Right lobe of liver (tissue), 6 donors: Measurements from ENCODE around the gene PDCD1. TPM values are rescaled to one million over a fixed set of nuclear protein-coding genes. Genes with fewer than 3 reads are reported as not detected.

ENCODE experiments used
- ATAC-seq, 4 donors: fragments of 200-7000 bp; cut with Tn5 transposase; one replicate each; pipeline ENCODE4 v1.9.1; 2020; ENCODE audit warnings: mild to moderate bottlenecking in 4 of 4, moderate library complexity in 4 of 4
- DNase-seq, 3 donors: peaks; one replicate each; pipeline ENCODE4 v3.0.0-alpha.2; 2020
- H3K27ac ChIP-seq, 3 donors: fragments of 200-600 bp; one replicate each; pipeline ENCODE4 v1.8.0; 2022
- H3K27me3 ChIP-seq, 2 donors: fragments of 200-600 bp; one replicate each; pipeline ENCODE4 v1.8.0; 2022
- H3K36me3 ChIP-seq, 4 donors: fragments of 200-600 bp; sonication (generic) in 1 of 4; one replicate each; pipeline versions ENCODE4 v1.5.1 to v1.8.0; 2017 to 2022; ENCODE audit warnings: control low read depth in 1 of 4
- H3K4me1 ChIP-seq, 4 donors: fragments of 200-600 bp; sonication (generic) in 1 of 4; one replicate each; pipeline versions ENCODE4 v1.5.1 to v1.8.0; 2017 to 2022; ENCODE audit warnings: control low read depth in 1 of 4
- H3K4me3 ChIP-seq, 3 donors: fragments of 200-600 bp; one replicate each; pipeline ENCODE4 v1.8.0; 2022
- H3K9me3 ChIP-seq, 4 donors: fragments of 200-600 bp; sonication (generic) in 1 of 4; one replicate each; pipeline versions ENCODE4 v1.5.1 to v1.8.0; 2017 to 2022; ENCODE audit warnings: control low read depth in 1 of 4
- CTCF ChIP-seq, 4 donors: fragments of 200-600 bp in 3 of 4; fragments of 450-650 bp in 1 of 4; IDR thresholded peaks; one replicate each; pipeline versions ENCODE4 v1.5.1 to v1.8.0; 2016 to 2022; ENCODE audit warnings: antibody characterized with exemption in 4 of 4, mild to moderate bottlenecking in 2 of 4
- POLR2A ChIP-seq: fragments of 450-650 bp; IDR thresholded peaks from one replicate; pipeline ENCODE4 v1.6.1; 2017; ENCODE audit warnings: antibody characterized with exemption, mild to moderate bottlenecking
- WGBS: methylation state at CpG from one replicate; pipeline ENCODE4 v1.1.6; 2018; ENCODE audit warnings: low coverage, low lambda C conversion rate; ENCODE audit not compliant: insufficient coverage; ENCODE audit errors: missing lambda C conversion rate; 5-methylcytosine and 5-hydroxymethylcytosine counted together
- intact Hi-C, 2 donors: fragments of 100-400 bp; cut with DNase I; formaldehyde crosslinking; loops; one replicate each; pipeline versions ENCODE4 v1.11.2 to v1.14.1; 2022
- total RNA-seq, 6 experiments: library from RNA; depleted of rRNA in 2 of 6; stranded (reverse); fragments of >200 nt in 2 of 6; fragmentation: NEBNext Ultra II Directional in 3 of 6; extraction: Animal tissue kit (Norgen Biotek cat#: 25700) in 3 of 6; gene quantifications; one replicate each; pipeline versions ENCODE4 v1.1.0 to v1.2.4, GENCODE V29; 2016 to 2023
- donor health status: DM: no; HTN: yes; CAD: no.
- donor health status: DM: no; HTN: no; CAD: no.
- donor health status: DM: no; HTN: no; CAD: no.
- donor health status: DM: no; HTN: yes; CAD: no.
- donor health status: DM: no; HTN: yes; CAD: no.

PDCD1 gene
- total RNA-seq, 6 experiments from 2014 or later, result 0.19 to 0.61 (median 0.20) TPM; not detected in 3

GRCh38 chr2:241892299-241893137, 33.8 kb upstream of the PDCD1 start:
- no peak for TF ChIP-seq CTCF (IDR thresholded peaks at IDR 0.05)
- TF ChIP-seq POLR2A, result no peak
- Histone ChIP-seq H3K27me3 (no peaks in the 10 kb centered on the region), H3K36me3 (no peaks in the 10 kb centered on the region), H3K4me1 (peaks cover 0 to 24% (median 8%) of the 10 kb centered on the region in 4 donors), H3K27ac (peak overlapping the region in 2 of 3 donors; percentile 44 to 70), H3K9me3 (no peaks in the 10 kb centered on the region), H3K4me3 (no peak overlapping the region)
- ATAC-seq (peak in 2 of 4 donors; percentile 19 to 34), DNase-seq (peak in 2 of 3 donors; percentile 61 to 67)
- WGBS, result 55% methylated on average over 5 of the region's 22 CpGs
- intact Hi-C loops, result no loop called here

GRCh38 chr2:241891988-241892298, 33.2 kb upstream of the PDCD1 start:
- ATAC-seq (peak in 3 of 4 donors; percentile 30 to 62 (median 57)), DNase-seq (no peak)
- Histone ChIP-seq H3K9me3 (no peaks in the 10 kb centered on the region), H3K27ac (peak overlapping the region in 2 of 3 donors; percentile 44 to 70), H3K36me3 (no peaks in the 10 kb centered on the region), H3K4me1 (peaks cover 0 to 24% (median 8%) of the 10 kb centered on the region in 4 donors), H3K4me3 (no peak overlapping the region), H3K27me3 (no peaks in the 10 kb centered on the region)
- intact Hi-C loops, result no loop called here
- TF ChIP-seq POLR2A (no peak), CTCF (IDR thresholded peaks at IDR 0.05) (no peak)
- WGBS, result 47% methylated on average over 3 of the region's 3 CpGs

- no peaks in the 10 kb centered on the region for H3K27me3 ChIP-seq
- H3K9me3 ChIP-seq, result no peaks in the 10 kb centered on the region
- ATAC-seq, result peak in 1 of 4 donors; percentile 4
- intact Hi-C loops, result no loop called here
- DNase-seq, result peak in 1 of 3 donors; percentile 55
- H3K27ac ChIP-seq, result peak overlapping the region in 2 of 3 donors; percentile 44 to 70
- H3K36me3 ChIP-seq, result no peaks in the 10 kb centered on the region
- TF ChIP-seq CTCF (IDR thresholded peaks at IDR 0.05), result no peak
- no peak for TF ChIP-seq POLR2A
- 80% methylated on average over 14 of the region's 27 CpGs for WGBS
- peaks cover 0 to 24% (median 8%) of the 10 kb centered on the region in 4 donors for H3K4me1 ChIP-seq
- no peak overlapping the region for H3K4me3 ChIP-seq
These were observed 32.8 kb upstream of the PDCD1 start for GRCh38 chr2:241891315-241891987.

- DNase-seq (peak in 1 of 3 donors; percentile 30), ATAC-seq (no peak)
- intact Hi-C loops, result no loop called here
- WGBS, result 97% methylated on average over 6 of the region's 29 CpGs
- TF ChIP-seq CTCF (IDR thresholded peaks at IDR 0.05) (no peak), POLR2A (no peak)
- Histone ChIP-seq H3K27me3 (no peaks in the 10 kb centered on the region), H3K9me3 (no peaks in the 10 kb centered on the region), H3K36me3 (no peaks in the 10 kb centered on the region), H3K4me1 (peaks cover 0 to 19% (median 5%) of the 10 kb centered on the region in 4 donors), H3K27ac (no peak overlapping the region), H3K4me3 (no peak overlapping the region)
These were observed 32.0 kb upstream of the PDCD1 start for GRCh38 chr2:241890524-241891235.
